Trophoblast cell (in vitro differentiated cells and primary cell): ENCODE measurements around the gene TFF1.

Experiments
- DNase-seq, 2 donors: peaks; one replicate each; pipeline ENCODE4 v3.0.0-alpha.2; 2016
- H2AFZ ChIP-seq: 2 replicates; pipeline ENCODE4 v1.6.1; 2013; ENCODE audit warnings: low read length, moderate library complexity, mild to moderate bottlenecking; ENCODE audit not compliant: insufficient read depth, poor library complexity
- H2AK5ac ChIP-seq: 2 replicates; pipeline ENCODE4 v1.6.1; 2013; ENCODE audit warnings: mild to moderate bottlenecking, low read length
- H2BK120ac ChIP-seq: 2 replicates; pipeline ENCODE4 v1.6.1; 2013; ENCODE audit warnings: low read length, mild to moderate bottlenecking, moderate library complexity; ENCODE audit not compliant: insufficient read depth, poor library complexity
- H2BK12ac ChIP-seq: 2 replicates; pipeline ENCODE4 v1.6.1; 2013; ENCODE audit warnings: mild to moderate bottlenecking, low read length, moderate library complexity
- H2BK5ac ChIP-seq: 2 replicates; pipeline ENCODE4 v1.6.1; 2013; ENCODE audit warnings: low read length, low read depth, moderate library complexity, mild to moderate bottlenecking; ENCODE audit not compliant: poor library complexity
- H3K14ac ChIP-seq: 2 replicates; pipeline ENCODE4 v1.6.1; 2013; ENCODE audit warnings: mild to moderate bottlenecking, low read length
- H3K18ac ChIP-seq: 2 replicates; pipeline ENCODE4 v1.6.1; 2013; ENCODE audit warnings: mild to moderate bottlenecking, low read length
- H3K23ac ChIP-seq: 2 replicates; pipeline ENCODE4 v1.6.1; 2013; ENCODE audit warnings: low read length
- H3K27ac ChIP-seq: 2 replicates; pipeline ENCODE4 v1.5.1; 2013; ENCODE audit warnings: low read depth, mild to moderate bottlenecking, inconsistent platforms, low read length, moderate library complexity
- H3K27me3 ChIP-seq: 2 replicates; pipeline ENCODE4 v1.6.1; 2013; ENCODE audit warnings: inconsistent platforms, mild to moderate bottlenecking, low read length, moderate library complexity; ENCODE audit not compliant: insufficient read depth
- H3K36me3 ChIP-seq, 2 experiments: 1 replicate in 1 of 2; 2 replicates in 1 of 2; pipeline ENCODE4 v1.6.1; 2013; ENCODE audit warnings: low read length in 2 of 2, mild to moderate bottlenecking in 2 of 2, moderate library complexity in 1 of 2; ENCODE audit not compliant: insufficient read depth in 2 of 2, control insufficient read depth in 1 of 2
- H3K4ac ChIP-seq: 2 replicates; pipeline ENCODE4 v1.6.1; 2013; ENCODE audit warnings: low read depth, mild to moderate bottlenecking, low read length, moderate library complexity
- H3K4me1 ChIP-seq, 2 experiments: 1 replicate in 1 of 2; 2 replicates in 1 of 2; pipeline ENCODE4 v1.6.1; 2013; ENCODE audit warnings: low read length in 2 of 2, mild to moderate bottlenecking in 2 of 2, moderate library complexity in 1 of 2; ENCODE audit not compliant: insufficient read depth in 2 of 2, control insufficient read depth in 1 of 2
- H3K4me2 ChIP-seq: 2 replicates; pipeline ENCODE4 v1.6.1; 2013; ENCODE audit warnings: inconsistent platforms, mild to moderate bottlenecking, low read length, moderate library complexity
- H3K4me3 ChIP-seq: 2 replicates; pipeline ENCODE4 v1.5.1; 2013; ENCODE audit warnings: mild to moderate bottlenecking, low read depth, low read length, inconsistent platforms
- H3K79me1 ChIP-seq: one replicate; pipeline ENCODE4 v1.6.1; 2013; ENCODE audit warnings: low read length
- H3K79me2 ChIP-seq: 2 replicates; pipeline ENCODE4 v1.6.1; 2013; ENCODE audit warnings: low read length, mild to moderate bottlenecking; ENCODE audit not compliant: control insufficient read depth, insufficient read depth, poor library complexity
- H3K9ac ChIP-seq: 2 replicates; pipeline ENCODE4 v1.6.1; 2013; ENCODE audit warnings: mild to moderate bottlenecking, low read length
- H3K9me3 ChIP-seq: 2 replicates; pipeline ENCODE4 v1.6.1; 2013; ENCODE audit warnings: low read depth, mild to moderate bottlenecking, control low read depth, inconsistent platforms, low read length; ENCODE audit not compliant: insufficient read depth
- H4K12ac ChIP-seq: 2 replicates; pipeline ENCODE4 v1.6.1; 2013; ENCODE audit warnings: low read depth, mild to moderate bottlenecking, low read length, moderate library complexity
- H4K8ac ChIP-seq: 2 replicates; pipeline ENCODE4 v1.6.1; 2013; ENCODE audit warnings: low read depth, mild to moderate bottlenecking, low read length, moderate library complexity
- H4K91ac ChIP-seq: one replicate; pipeline ENCODE4 v1.6.1; 2013; ENCODE audit warnings: low read depth, mild to moderate bottlenecking, low read length, moderate library complexity
- WGBS: extraction: QIAGEN DNeasy Blood & Tissue Kit; methylation state at CpG from one replicate; pipeline ENCODE4 v1.1.7; 2013; ENCODE audit warnings: missing lambda C conversion rate; ENCODE audit not compliant: insufficient read length, insufficient coverage; ENCODE audit errors: extremely low coverage; 5-methylcytosine and 5-hydroxymethylcytosine counted together

The TFF1 gene

DNA sequence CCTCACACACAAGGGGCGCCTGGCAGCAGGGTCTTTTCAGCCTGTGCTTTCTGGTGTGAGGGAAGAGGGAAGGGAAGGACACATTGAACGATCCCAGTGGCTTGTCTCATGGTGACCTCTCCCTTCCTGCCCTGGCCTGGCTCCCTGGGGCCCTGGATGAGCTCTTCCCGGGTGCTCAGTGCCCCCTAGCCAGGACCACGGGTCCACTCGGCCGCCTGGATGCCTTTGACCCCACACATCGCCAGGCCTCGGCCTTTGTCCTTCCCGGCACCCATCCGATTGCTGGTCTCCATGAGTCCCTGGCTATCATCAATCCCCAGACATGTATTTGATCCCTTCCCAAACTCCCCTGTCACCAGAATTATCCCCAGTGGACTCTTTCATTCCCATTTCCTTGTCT is 45.1 kb downstream of the TFF1 start:
- H3K14ac ChIP-seq: no peak overlapping the region
- H2BK120ac ChIP-seq: no peak overlapping the region
- H3K4me2 ChIP-seq: no peak overlapping the region
- H3K79me2 ChIP-seq: no peaks in the 10 kb centered on the region
- no peak overlapping the region for H4K8ac ChIP-seq
- H3K9me3 ChIP-seq: peaks cover 3% of the 10 kb centered on the region
- H3K4me1 ChIP-seq: peaks cover 0 to 3% of the 10 kb centered on the region in 2 experiments
- H2AFZ ChIP-seq: no peak overlapping the region
- H3K18ac ChIP-seq: no peak overlapping the region
- H4K91ac ChIP-seq: no peak overlapping the region
- no peak overlapping the region for H3K23ac ChIP-seq
- H3K4me3 ChIP-seq: no peak overlapping the region
- no peak overlapping the region for H2AK5ac ChIP-seq
- no peak overlapping the region for H3K9ac ChIP-seq
- H2BK12ac ChIP-seq: no peak overlapping the region
- no peak for DNase-seq
- no peaks in the 10 kb centered on the region for H3K79me1 ChIP-seq
- no peak overlapping the region for H3K4ac ChIP-seq
- H2BK5ac ChIP-seq: no peak overlapping the region
- WGBS: no CpG with 5 or more reads among the region's 10 CpGs
- no peaks in the 10 kb centered on the region for H3K27me3 ChIP-seq
- no peaks in the 10 kb centered on the region for H3K36me3 ChIP-seq
- no peak overlapping the region for H3K27ac ChIP-seq
- no peak overlapping the region for H4K12ac ChIP-seq

GRCh38 chr21:42320791-42321190 is 45.5 kb downstream of the TFF1 start:
- H2BK5ac ChIP-seq: no peak overlapping the region
- DNase-seq: no peak
- H3K27ac ChIP-seq: no peak overlapping the region
- H2BK120ac ChIP-seq: no peak overlapping the region
- no peak overlapping the region for H3K9ac ChIP-seq
- no peak overlapping the region for H2AK5ac ChIP-seq
- H3K36me3 ChIP-seq: no peaks in the 10 kb centered on the region
- no peak overlapping the region for H3K4me2 ChIP-seq
- H4K8ac ChIP-seq: no peak overlapping the region
- H2BK12ac ChIP-seq: no peak overlapping the region
- H2AFZ ChIP-seq: no peak overlapping the region
- no peak overlapping the region for H3K18ac ChIP-seq
- no peak overlapping the region for H3K23ac ChIP-seq
- no peak overlapping the region for H3K4ac ChIP-seq
- no peaks in the 10 kb centered on the region for H3K79me2 ChIP-seq
- no peaks in the 10 kb centered on the region for H3K27me3 ChIP-seq
- no peak overlapping the region for H4K12ac ChIP-seq
- H3K14ac ChIP-seq: no peak overlapping the region
- WGBS: no CpG with 5 or more reads among the region's 8 CpGs
- H4K91ac ChIP-seq: no peak overlapping the region
- H3K79me1 ChIP-seq: no peaks in the 10 kb centered on the region
- H3K4me3 ChIP-seq: no peak overlapping the region
- H3K4me1 ChIP-seq: peaks cover 0 to 3% of the 10 kb centered on the region in 2 experiments
- H3K9me3 ChIP-seq: peaks cover 3% of the 10 kb centered on the region

DNA sequence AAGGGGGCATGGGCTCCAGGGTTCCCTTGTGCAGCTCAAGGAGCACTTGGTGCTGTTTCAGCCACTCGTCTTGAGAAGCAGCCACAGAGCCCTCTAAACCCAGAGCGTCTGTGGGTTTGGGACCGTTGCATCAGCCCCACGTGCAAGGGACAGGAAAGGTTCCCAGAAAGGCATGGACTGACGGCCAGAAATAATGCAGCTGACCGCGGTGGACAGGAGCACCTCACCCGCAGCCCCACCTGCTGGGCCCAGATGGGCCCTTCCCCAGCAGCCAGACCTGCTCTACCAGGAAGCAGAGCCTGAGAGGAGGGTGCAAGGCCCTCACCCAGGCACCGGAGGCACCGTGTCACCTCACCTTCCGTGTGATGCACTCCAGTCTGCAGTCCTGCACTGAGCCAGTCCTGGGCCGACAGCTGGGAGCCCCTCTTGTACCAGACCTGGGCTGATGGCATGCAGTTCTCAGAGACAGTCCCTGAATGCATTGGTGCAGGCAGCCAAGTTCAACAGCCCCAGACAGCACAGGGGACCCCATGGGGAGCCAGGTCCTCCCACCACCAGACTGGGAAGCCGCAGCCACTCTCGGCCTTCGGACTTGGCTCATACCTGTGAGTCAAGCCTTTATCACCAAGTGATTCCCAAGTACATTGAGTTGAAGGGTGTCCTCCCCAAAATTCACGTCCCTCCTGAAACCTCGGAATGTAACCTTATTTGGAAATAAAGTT is 46.3 kb downstream of the TFF1 start:
- no peak overlapping the region for H2BK5ac ChIP-seq
- H3K27me3 ChIP-seq: no peaks in the 10 kb centered on the region
- no peak overlapping the region for H2BK12ac ChIP-seq
- H3K4ac ChIP-seq: no peak overlapping the region
- H3K4me1 ChIP-seq: peaks cover 0 to 3% of the 10 kb centered on the region in 2 experiments
- H3K18ac ChIP-seq: no peak overlapping the region
- H2AFZ ChIP-seq: no peak overlapping the region
- H4K8ac ChIP-seq: no peak overlapping the region
- no peak overlapping the region for H3K4me2 ChIP-seq
- H2BK120ac ChIP-seq: no peak overlapping the region
- WGBS: no CpG with 5 or more reads among the region's 17 CpGs
- no peaks in the 10 kb centered on the region for H3K36me3 ChIP-seq
- no peak overlapping the region for H4K91ac ChIP-seq
- no peaks in the 10 kb centered on the region for H3K79me2 ChIP-seq
- no peak overlapping the region for H2AK5ac ChIP-seq
- H4K12ac ChIP-seq: no peak overlapping the region
- no peak overlapping the region for H3K14ac ChIP-seq
- peaks cover 3% of the 10 kb centered on the region for H3K9me3 ChIP-seq
- H3K27ac ChIP-seq: no peak overlapping the region
- H3K23ac ChIP-seq: no peak overlapping the region
- H3K9ac ChIP-seq: no peak overlapping the region
- H3K4me3 ChIP-seq: no peak overlapping the region
- no peaks in the 10 kb centered on the region for H3K79me1 ChIP-seq
- DNase-seq: peak in 1 of 2 donors; percentile 31

GRCh38 chr21:42319376-42319775 is 47.0 kb downstream of the TFF1 start:
- Histone ChIP-seq H3K36me3 (no peaks in the 10 kb centered on the region), H3K27me3 (no peaks in the 10 kb centered on the region), H3K79me1 (no peaks in the 10 kb centered on the region), H2BK120ac (no peak overlapping the region), H3K79me2 (no peaks in the 10 kb centered on the region), H3K4ac (no peak overlapping the region), H3K4me2 (no peak overlapping the region), H3K4me3 (no peak overlapping the region), H3K9me3 (no peaks in the 10 kb centered on the region), H3K4me1 (no peaks in the 10 kb centered on the region), H3K23ac (no peak overlapping the region), H4K12ac (no peak overlapping the region), H2AK5ac (no peak overlapping the region), H2BK12ac (no peak overlapping the region), H3K18ac (no peak overlapping the region), H3K27ac (no peak overlapping the region), H3K14ac (no peak overlapping the region), H3K9ac (no peak overlapping the region), H4K8ac (no peak overlapping the region), H4K91ac (no peak overlapping the region), H2AFZ (no peak overlapping the region), H2BK5ac (no peak overlapping the region)
- no CpG with 5 or more reads among the region's 10 CpGs for WGBS
- DNase-seq: no peak
